Stimulated activated naive CD8-positive, alpha-beta T cell treated with anti-CD3 and anti-CD28 coated beads, Interleukin-15, Interleukin-2, amounts not matched to agents 100 ng/mL and 50 ng/mL, for 24 hours (primary cell): ENCODE results near the gene NDUFB2.
"Not testable (repeated sequence)": the region's sequence is repeated elsewhere in the genome, so short reads cannot be mapped to it uniquely, and the experiment has no call there.

Experiments used
- H3K27ac Mint-ChIP-seq: one replicate; pipeline ENCODE4 v1.8.0; 2021; ENCODE audit warnings: mild to moderate bottlenecking, mixed read lengths
- H3K27me3 Mint-ChIP-seq: one replicate; pipeline ENCODE4 v1.8.0; 2021; ENCODE audit warnings: mixed read lengths
- H3K36me3 Mint-ChIP-seq: one replicate; pipeline ENCODE4 v1.8.0; 2021; ENCODE audit warnings: low read depth, mixed read lengths
- H3K4me1 Mint-ChIP-seq: one replicate; pipeline ENCODE4 v1.8.0; 2021; ENCODE audit warnings: low read depth, mixed read lengths
- H3K4me3 Mint-ChIP-seq: one replicate; pipeline ENCODE4 v1.8.0; 2021; ENCODE audit warnings: mild to moderate bottlenecking, mixed read lengths
- H3K9me3 Mint-ChIP-seq: one replicate; pipeline ENCODE4 v1.8.0; 2021; ENCODE audit warnings: mixed read lengths

NDUFB2 gene

DNA sequence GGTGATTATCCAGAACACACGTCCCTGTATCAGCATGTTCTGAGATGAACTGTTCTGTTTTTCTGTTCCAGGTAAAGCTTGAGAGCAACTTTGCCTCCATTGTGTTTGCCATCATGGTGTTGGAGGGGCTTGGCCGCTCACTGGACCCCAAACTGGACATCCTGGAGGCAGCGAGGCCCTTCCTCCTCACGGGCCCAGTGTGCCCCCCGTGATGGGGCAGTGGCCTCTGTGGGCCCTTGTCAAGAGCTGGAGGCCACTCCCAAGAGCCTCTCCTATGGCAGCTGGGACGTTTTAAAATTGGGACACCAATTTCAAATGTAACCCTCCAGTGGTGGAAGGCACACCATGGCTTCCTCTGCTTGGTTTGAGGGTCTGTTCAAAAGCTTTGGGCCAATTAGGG, 1.9 kb upstream of the NDUFB2 start:
- Mint-ChIP-seq H3K4me3 (no peak overlapping the region), H3K27ac (peak overlapping the region; percentile 32), H3K9me3 (no peaks in the 10 kb centered on the region), H3K4me1 (peaks cover 41% of the 10 kb centered on the region), H3K36me3 (peaks cover 18% of the 10 kb centered on the region), H3K27me3 (no peaks in the 10 kb centered on the region)

DNA sequence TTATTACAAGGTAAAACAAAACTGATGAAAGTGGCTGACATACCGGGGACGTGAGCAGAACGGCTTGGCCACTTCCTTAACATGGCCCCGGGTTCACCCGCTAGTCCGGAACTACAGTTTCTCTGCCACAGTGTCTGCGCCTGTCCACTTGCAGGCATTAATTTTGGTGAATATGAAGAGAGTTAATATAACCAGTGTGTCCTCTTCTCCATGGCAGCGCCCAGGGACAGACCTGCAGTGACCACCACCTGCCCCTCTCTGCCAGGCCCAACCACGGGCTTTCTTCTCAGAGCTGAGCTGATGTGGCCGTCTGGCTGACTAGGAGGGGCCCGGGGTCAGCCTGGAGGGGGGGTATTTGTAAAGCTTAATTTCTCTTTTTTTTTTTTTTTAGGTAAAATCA, 1.1 kb upstream of the NDUFB2 start:
- Mint-ChIP-seq H3K4me3 (no peak overlapping the region), H3K4me1 (peaks cover 44% of the 10 kb centered on the region), H3K36me3 (peaks cover 21% of the 10 kb centered on the region), H3K27me3 (no peaks in the 10 kb centered on the region), H3K9me3 (no peaks in the 10 kb centered on the region), H3K27ac (no peak overlapping the region)

DNA sequence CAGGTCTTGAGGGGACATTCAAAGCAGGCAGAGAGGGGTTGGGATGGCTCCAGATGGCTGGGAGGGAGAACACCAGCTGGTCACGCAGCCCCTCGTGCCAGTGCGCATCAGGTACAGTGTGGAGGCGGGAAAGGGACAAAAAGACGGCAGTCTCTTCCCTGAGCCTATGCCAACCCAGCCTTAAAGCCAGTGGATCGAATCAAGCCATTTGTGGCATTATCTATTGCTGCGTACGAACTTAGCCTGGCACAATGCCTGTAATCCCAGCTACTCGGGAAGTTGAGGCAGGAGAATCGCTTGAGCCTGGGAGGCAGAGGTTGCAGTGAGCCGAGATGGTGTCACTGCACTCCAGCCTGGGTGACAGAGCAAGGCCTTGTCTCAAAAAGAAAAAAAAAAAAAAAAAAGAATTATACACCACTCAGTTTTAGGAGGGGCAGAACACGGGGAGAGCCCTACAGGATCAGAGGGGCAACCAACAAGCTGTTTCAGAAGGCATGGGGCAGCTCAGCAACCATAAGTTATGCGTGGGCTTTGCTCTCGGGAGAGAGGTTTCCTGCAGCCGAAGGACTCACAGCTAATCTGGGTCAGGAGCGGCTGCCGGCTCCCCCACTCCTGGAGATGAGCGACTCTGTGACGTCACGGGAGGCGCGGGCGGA, 356 bp upstream of the NDUFB2 start:
- Mint-ChIP-seq H3K27me3 (no peaks in the 10 kb centered on the region), H3K27ac (peak overlapping the region; percentile 98), H3K36me3 (peaks cover 21% of the 10 kb centered on the region), H3K4me3 (peak overlapping the region; percentile 98), H3K4me1 (peaks cover 47% of the 10 kb centered on the region), H3K9me3 (no peaks in the 10 kb centered on the region)

DNA sequence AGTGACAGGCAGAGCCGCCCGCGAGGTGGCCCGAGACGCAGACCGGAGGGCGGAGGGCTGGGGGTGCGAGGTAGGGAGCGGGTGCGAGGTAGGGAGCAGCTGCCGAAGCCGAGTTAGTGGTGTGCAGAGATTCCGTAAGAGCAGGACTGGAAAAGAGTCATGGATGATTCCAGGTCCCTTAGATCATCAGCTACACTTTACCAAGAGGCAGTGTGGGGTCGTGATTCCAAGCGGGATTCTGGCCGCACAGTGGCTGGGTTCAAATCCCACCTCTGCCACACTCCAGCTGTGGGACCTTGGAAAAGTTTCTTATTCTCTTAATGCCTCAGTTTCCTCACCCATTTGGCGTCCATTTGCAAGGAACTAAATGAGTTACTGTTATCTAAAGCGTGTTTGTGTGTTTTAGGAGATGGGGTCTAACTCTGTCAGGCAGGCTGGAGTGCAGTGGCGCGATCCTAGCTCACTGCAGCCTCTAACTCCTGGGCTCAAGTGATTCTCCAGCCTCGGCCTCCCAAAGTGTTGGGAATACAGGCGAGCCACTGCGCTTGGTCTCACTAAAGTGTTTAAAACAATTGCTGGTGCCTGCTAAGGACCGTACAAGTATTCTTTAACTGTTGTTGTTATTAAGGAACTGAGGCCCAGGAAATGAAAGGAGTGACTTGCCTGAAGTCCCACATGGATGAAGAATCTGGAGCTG, 1.1 kb downstream of the NDUFB2 start:
- Mint-ChIP-seq H3K9me3 (no peaks in the 10 kb centered on the region), H3K36me3 (peaks cover 22% of the 10 kb centered on the region), H3K27ac (peak overlapping the region; percentile 98), H3K4me3 (peak overlapping the region; percentile 98), H3K27me3 (no peaks in the 10 kb centered on the region), H3K4me1 (peaks cover 46% of the 10 kb centered on the region)

DNA sequence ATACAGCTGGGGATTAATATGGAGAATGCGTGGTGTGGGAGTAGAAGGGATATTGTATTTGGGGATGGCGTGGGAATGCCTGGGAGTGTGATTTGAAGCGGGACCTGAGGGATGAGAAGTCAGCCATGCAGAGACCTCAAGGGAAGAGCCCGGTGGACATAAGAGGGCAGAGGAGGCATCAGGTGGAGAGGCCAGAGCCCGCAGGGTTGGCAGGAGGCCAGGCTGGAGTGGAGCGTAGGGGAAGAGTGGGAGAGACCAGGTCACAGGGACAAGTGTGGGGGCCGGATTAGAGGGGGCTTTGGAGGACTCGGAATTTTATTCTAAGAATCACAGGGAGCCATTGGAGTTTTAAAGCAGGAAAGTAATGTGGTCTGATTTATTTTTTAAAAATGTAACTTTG, 2.0 kb downstream of the NDUFB2 start:
- Mint-ChIP-seq H3K4me3 (peak overlapping the region; percentile 98), H3K9me3 (no peaks in the 10 kb centered on the region), H3K27me3 (no peaks in the 10 kb centered on the region), H3K36me3 (peaks cover 29% of the 10 kb centered on the region), H3K4me1 (peaks cover 38% of the 10 kb centered on the region), H3K27ac (peak overlapping the region; percentile 98)

DNA sequence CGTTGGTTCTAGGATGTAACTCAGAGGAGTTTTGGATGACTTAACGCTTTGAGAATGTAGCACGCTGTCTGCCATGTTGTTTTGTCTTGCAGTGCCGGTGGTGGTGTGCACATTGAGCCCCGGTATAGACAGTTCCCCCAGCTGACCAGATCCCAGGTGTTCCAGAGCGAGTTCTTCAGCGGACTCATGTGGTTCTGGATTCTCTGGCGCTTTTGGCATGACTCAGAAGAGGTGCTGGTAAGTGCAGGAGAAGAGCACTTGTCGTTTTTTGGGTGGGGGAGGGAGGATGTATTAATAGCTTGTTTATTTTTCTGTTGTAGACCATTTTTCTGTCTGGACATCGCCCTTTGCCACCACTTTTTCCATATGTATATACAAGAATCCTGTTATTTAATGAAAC, 6.3 kb downstream of the NDUFB2 start:
- H3K9me3 Mint-ChIP-seq, result no peaks in the 10 kb centered on the region
- no peaks in the 10 kb centered on the region for H3K27me3 Mint-ChIP-seq
- no peak overlapping the region for H3K4me3 Mint-ChIP-seq

DNA sequence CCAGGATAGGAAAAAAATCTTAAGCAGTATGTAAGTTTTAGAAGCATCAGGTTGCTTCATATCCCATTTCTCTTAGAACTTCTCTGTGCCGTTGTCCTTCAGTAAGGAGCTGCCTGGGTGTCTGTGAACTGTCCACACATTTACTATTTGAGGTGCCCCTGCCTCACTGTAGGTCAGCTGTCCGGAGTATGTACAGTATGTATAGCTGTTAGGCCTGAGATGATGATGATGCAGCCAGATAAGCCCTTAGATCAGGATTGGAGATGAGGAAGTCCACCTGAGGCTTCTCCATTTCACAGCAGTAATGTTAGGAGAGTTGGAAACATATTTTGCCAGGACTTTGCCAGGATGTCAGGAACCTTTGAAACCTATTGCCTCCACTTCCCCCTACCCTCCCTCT, 7.7 kb downstream of the NDUFB2 start:
- peaks cover 10% of the 10 kb centered on the region for H3K4me1 Mint-ChIP-seq
- H3K36me3 Mint-ChIP-seq, result peaks cover 35% of the 10 kb centered on the region
- H3K4me3 Mint-ChIP-seq, result no peak overlapping the region
- no peaks in the 10 kb centered on the region for H3K9me3 Mint-ChIP-seq
- H3K27ac Mint-ChIP-seq, result no peak overlapping the region
- H3K27me3 Mint-ChIP-seq, result no peaks in the 10 kb centered on the region

More for the DNA sequence above, 6.3 kb downstream of the NDUFB2 start:
- peaks cover 21% of the 10 kb centered on the region for H3K4me1 Mint-ChIP-seq
- H3K36me3 Mint-ChIP-seq, result peaks cover 42% of the 10 kb centered on the region
- no peak overlapping the region for H3K27ac Mint-ChIP-seq

DNA sequence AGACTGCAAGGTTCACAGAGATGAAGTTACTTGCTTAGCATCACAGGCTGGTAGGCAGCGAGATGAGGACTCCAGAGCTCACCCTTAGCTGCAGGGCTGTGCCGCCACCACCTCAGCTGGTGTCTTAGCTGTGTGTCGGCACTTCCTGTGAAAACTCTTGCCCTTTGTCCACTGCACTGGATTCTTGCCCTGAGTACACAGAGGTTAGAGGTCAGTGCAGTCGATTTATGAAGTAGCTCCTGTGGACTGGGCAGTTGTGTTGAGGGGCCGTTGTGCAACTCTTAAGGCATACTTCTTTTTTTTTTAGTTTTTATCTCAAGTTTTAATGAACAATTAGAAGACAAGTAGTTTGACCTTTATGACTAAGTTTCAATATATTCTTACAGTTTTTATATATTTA, 10.6 kb downstream of the NDUFB2 start:
- peaks cover 40% of the 10 kb centered on the region for H3K36me3 Mint-ChIP-seq
- no peaks in the 10 kb centered on the region for H3K4me1 Mint-ChIP-seq
- no peak overlapping the region for H3K4me3 Mint-ChIP-seq
- no peaks in the 10 kb centered on the region for H3K27me3 Mint-ChIP-seq
- no peak overlapping the region for H3K27ac Mint-ChIP-seq
- H3K9me3 Mint-ChIP-seq, result peaks cover 4% of the 10 kb centered on the region

DNA sequence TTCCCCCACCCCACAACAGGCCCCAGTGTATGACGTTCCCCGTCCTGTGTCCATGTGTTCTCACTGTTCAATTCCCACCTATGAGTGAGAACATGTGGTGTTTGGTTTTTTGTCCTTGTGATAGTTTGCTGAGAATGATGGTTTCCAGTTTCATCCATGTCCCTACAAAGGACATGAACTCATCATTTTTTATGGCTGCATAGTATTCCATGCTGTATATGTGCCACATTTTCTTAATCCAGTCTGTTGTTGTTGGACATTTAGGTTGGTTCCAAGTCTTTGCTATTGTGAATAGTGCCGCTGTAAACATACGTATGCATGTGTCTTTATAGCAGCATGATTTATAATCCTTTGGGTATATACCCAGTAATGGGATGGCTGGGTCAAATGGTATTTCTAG, 12.3 kb downstream of the NDUFB2 start:
- not testable (repeated sequence) for H3K27me3 Mint-ChIP-seq, H3K9me3 Mint-ChIP-seq, H3K4me3 Mint-ChIP-seq, H3K27ac Mint-ChIP-seq, H3K4me1 Mint-ChIP-seq
- peaks cover 37% of the 10 kb centered on the region for H3K36me3 Mint-ChIP-seq

DNA sequence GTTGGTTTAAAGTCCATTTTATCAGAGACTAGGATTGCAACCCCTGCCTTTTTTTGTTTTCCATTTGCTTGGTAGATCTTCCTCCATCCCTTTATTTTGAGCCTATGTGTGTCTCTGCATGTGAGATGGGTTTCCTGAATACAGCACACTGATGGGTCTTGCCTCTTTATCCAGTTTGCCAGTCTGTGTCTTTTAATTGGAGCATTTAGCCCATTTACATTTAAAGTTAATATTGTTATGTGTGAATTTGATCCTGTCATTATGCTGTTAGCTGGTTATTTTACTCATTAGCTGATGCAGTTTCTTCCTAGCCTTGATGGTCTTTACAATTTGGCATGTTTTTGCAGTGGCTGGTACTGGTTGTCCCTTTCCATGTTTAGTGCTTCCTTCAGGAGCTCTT, 15.9 kb downstream of the NDUFB2 start:
- H3K4me1 Mint-ChIP-seq, H3K27ac Mint-ChIP-seq, H3K9me3 Mint-ChIP-seq, H3K4me3 Mint-ChIP-seq, H3K27me3 Mint-ChIP-seq: not testable (repeated sequence)
- peaks cover 23% of the 10 kb centered on the region for H3K36me3 Mint-ChIP-seq

DNA sequence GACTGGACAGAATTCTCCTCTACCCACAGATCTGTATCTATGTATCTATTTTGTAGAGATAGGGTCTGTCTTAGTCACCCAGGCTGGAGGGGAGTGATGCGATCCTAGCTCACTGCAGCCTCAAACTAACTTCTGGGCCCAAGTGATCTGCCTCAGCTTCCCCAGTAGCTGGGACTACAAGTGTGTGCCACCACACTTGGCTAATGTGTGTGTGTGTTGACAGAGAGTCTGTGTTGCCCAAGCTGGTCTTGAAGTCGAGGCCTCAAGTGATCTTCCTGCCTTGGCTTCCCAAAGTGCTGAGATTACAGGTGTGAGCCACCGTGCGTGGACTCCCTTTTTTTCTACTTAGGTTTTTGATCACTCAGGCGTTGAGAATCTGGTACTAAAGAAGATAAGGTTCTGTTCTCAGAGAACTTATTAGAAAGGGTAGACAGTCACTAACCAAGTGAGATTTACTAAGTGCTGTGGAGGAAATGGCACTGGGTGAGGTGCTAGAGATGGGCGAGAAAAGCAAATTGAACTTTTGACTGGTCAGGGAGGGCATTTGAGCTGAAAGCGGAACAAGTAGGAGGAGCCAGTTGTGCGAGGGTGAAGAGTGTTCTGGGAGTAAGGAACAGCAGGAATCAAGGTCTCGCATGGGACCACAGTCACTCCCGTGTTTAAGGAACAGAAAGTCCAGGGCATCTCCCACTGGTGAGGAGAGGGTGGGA, 18.0 kb downstream of the NDUFB2 start:
- H3K36me3 Mint-ChIP-seq, result peaks cover 23% of the 10 kb centered on the region
- no peak overlapping the region for H3K27ac Mint-ChIP-seq
- H3K4me1 Mint-ChIP-seq, result no peaks in the 10 kb centered on the region

DNA sequence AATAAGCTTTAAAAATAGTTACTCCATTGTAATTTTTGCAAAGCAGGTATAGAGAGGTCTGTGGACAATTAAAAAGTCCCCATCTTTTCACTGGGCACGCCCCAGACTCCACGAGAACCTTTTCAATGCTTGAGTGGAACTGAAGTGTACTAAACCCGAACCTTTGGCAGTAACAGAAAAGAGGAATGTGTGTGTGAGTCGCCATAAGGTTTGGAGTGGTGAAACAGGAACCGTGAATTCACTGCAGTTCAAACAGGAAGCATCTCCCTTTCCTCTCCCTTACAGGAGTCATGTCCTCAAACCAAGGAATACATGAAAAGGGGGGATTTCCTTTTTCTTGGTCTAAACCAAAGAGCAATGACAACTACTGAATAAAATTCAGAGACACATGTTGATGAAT, 23.2 kb downstream of the NDUFB2 start:
- Mint-ChIP-seq H3K9me3 (no peaks in the 10 kb centered on the region), H3K36me3 (peaks cover 2% of the 10 kb centered on the region), H3K27ac (no peak overlapping the region), H3K4me1 (peaks cover 19% of the 10 kb centered on the region), H3K4me3 (no peak overlapping the region), H3K27me3 (no peaks in the 10 kb centered on the region)

More for the DNA sequence above, 18.0 kb downstream of the NDUFB2 start:
- peaks cover 4% of the 10 kb centered on the region for H3K9me3 Mint-ChIP-seq
- H3K4me3 Mint-ChIP-seq, result no peak overlapping the region
- H3K27me3 Mint-ChIP-seq, result no peaks in the 10 kb centered on the region

DNA sequence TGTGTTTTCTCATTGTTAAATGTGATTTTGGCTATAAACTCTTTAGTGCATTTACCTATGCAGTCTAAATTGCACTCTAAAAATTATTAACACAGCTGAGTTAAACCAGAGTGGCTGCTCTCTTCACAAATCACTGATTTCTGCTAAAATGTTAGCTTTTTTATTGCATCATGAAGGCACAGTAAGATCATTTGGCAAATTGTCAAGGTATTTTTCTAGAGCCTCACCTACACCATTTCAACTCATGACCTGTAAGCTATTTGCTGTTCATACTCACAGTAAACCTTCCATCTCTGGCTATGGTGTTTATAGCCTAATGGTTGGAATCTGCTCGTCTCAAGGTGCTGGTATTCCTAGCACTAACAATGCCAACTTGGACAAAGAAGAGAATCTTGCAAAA, 25.7 kb downstream of the NDUFB2 start:
- no peak overlapping the region for H3K27ac Mint-ChIP-seq
- H3K4me3 Mint-ChIP-seq, result no peak overlapping the region
- no peaks in the 10 kb centered on the region for H3K9me3 Mint-ChIP-seq
- no peaks in the 10 kb centered on the region for H3K36me3 Mint-ChIP-seq
- peaks cover 28% of the 10 kb centered on the region for H3K4me1 Mint-ChIP-seq
- H3K27me3 Mint-ChIP-seq, result no peaks in the 10 kb centered on the region

DNA sequence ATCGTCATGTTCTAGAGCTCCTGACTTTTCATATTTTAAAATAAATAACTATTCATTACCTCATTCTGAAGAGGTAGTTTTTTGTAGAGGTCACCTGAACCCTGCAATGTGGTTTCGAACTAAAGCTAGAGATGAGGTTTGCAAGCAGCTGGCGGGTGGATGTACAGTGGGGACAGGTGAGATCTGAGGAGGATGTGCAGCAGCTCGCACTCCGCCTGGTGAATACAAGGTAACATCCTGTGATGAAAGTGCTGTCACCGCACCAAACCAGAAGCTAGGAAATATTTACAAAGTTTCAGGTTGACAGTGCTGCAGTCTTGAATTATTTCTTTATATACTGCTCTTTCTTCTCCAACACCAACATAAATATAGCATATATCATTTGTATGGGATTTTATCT, 26.5 kb downstream of the NDUFB2 start:
- no peaks in the 10 kb centered on the region for H3K36me3 Mint-ChIP-seq
- no peaks in the 10 kb centered on the region for H3K27me3 Mint-ChIP-seq
- H3K27ac Mint-ChIP-seq, result no peak overlapping the region
- H3K9me3 Mint-ChIP-seq, result no peaks in the 10 kb centered on the region
- peaks cover 28% of the 10 kb centered on the region for H3K4me1 Mint-ChIP-seq
- no peak overlapping the region for H3K4me3 Mint-ChIP-seq

DNA sequence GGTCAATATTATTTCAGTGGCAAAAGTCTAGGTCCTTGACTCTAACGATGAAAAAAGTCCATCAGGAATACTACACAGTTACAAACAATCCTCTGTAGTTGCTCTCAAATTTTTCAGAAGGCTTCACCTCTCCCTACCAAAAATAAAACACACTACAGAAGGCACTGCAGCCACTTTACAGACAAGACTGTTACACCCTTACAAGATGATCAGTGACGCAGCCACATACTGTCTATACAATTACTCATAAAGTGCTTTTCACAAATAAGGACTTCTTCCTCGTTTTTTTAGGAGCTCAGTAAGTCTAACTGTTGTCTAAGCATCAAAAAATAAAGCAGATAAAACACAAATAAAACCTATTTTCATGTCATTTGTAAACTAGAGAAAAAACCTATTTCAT, 27.1 kb downstream of the NDUFB2 start:
- H3K27me3 Mint-ChIP-seq, result no peaks in the 10 kb centered on the region

More for the DNA sequence above, 27.1 kb downstream of the NDUFB2 start:
- peaks cover 28% of the 10 kb centered on the region for H3K4me1 Mint-ChIP-seq
- H3K36me3 Mint-ChIP-seq, result no peaks in the 10 kb centered on the region
- peak overlapping the region; percentile 8 for H3K27ac Mint-ChIP-seq
- no peaks in the 10 kb centered on the region for H3K9me3 Mint-ChIP-seq
- H3K4me3 Mint-ChIP-seq, result no peak overlapping the region
